Neural cell (in vitro differentiated cells): ENCODE data around the gene KRT38. TPM values are rescaled to one million over a fixed set of nuclear protein-coding genes. Genes with fewer than 3 reads are reported as not detected.

Experiments used
- H2AFZ ChIP-seq: fragments of 200-600, 300-800 bp; sonication (generic), shearing (Covaris generic); 2 replicates; pipeline ENCODE4 v1.6.0; 2014; ENCODE audit warnings: low read depth, mild to moderate bottlenecking, antibody characterized with exemption, low read length, moderate library complexity
- H3F3A ChIP-seq: fragments of 200-600 bp; shearing (Covaris generic); 2 replicates; pipeline ENCODE4 v1.6.1; 2016; ENCODE audit warnings: mild to moderate bottlenecking, moderate library complexity, mixed read lengths, antibody characterized with exemption, low read length; ENCODE audit not compliant: insufficient read depth, poor library complexity, severe bottlenecking
- H3K27ac ChIP-seq: fragments of 200-600, 300-800 bp; sonication (generic), shearing (Covaris generic); 2 replicates; pipeline ENCODE4 v1.5.1; 2014; ENCODE audit warnings: mild to moderate bottlenecking, low read length, moderate library complexity
- H3K27me3 ChIP-seq: fragments of 300-800, 200-600 bp; sonication (generic), shearing (Covaris generic); 2 replicates; pipeline ENCODE4 v1.6.0; 2014; ENCODE audit warnings: mild to moderate bottlenecking, low read depth, low read length, moderate library complexity; ENCODE audit not compliant: insufficient read depth
- H3K36me3 ChIP-seq: fragments of 300-800, 200-600 bp; sonication (generic), shearing (Covaris generic); 2 replicates; pipeline ENCODE4 v1.5.1; 2014; ENCODE audit warnings: mild to moderate bottlenecking, antibody characterized with exemption, low read length, moderate library complexity; ENCODE audit not compliant: insufficient read depth
- H3K4me2 ChIP-seq: fragments of 300-800, 200-600 bp; sonication (generic), shearing (Covaris generic); 2 replicates; pipeline ENCODE4 v1.6.0; 2014; ENCODE audit warnings: mild to moderate bottlenecking, low read length
- H3K4me3 ChIP-seq: fragments of 300-800, 200-600 bp; sonication (generic), shearing (Covaris generic); 2 replicates; pipeline ENCODE4 v1.5.1; 2014; ENCODE audit warnings: mild to moderate bottlenecking, low read length, moderate library complexity
- H3K79me2 ChIP-seq: fragments of 200-600 bp; shearing (Covaris generic); replicated peaks from 2 replicates; pipeline ENCODE4 v1.6.0; 2014; ENCODE audit warnings: mild to moderate bottlenecking, low read length, moderate library complexity; ENCODE audit not compliant: insufficient read depth
- H3K9ac ChIP-seq: fragments of 300-800, 200-600 bp; sonication (generic), shearing (Covaris generic); 2 replicates; pipeline ENCODE4 v1.6.1; 2016; ENCODE audit warnings: mild to moderate bottlenecking, low read length, mixed read lengths
- H3K9me2 ChIP-seq: fragments of 200-600 bp; shearing (Covaris generic); 2 replicates; pipeline ENCODE4 v1.6.1; 2016; ENCODE audit warnings: mild to moderate bottlenecking, low read length, mixed read lengths; ENCODE audit not compliant: insufficient read depth
- H3K9me3 ChIP-seq: fragments of 200-600, 300-800 bp; sonication (generic), shearing (Covaris generic); 2 replicates; pipeline ENCODE4 v1.6.1; 2016; ENCODE audit warnings: mild to moderate bottlenecking, mixed run types, low read length, moderate library complexity, mixed read lengths
- H4K20me1 ChIP-seq: fragments of 200-600 bp; shearing (Covaris generic); 2 replicates; pipeline ENCODE4 v1.6.1; 2016; ENCODE audit warnings: mild to moderate bottlenecking, mixed run types; ENCODE audit not compliant: insufficient read depth
- EP300 ChIP-seq: fragments of 450-650 bp; conservative IDR thresholded peaks from 2 replicates; pipeline ENCODE4 v1.6.1; 2014; ENCODE audit warnings: antibody characterized with exemption, mild to moderate bottlenecking, moderate library complexity; ENCODE audit not compliant: poor library complexity, severe bottlenecking
- EZH2 ChIP-seq: fragments of 200-600, 300-800 bp; shearing (Covaris generic), sonication (generic); IDR thresholded peaks from 2 replicates; pipeline ENCODE4 v1.6.1; 2014; ENCODE audit warnings: antibody characterized with exemption, low read length, borderline replicate concordance, mild to moderate bottlenecking; ENCODE audit not compliant: insufficient read depth, poor library complexity, severe bottlenecking
- MXI1 ChIP-seq: fragments of 450-650 bp; conservative IDR thresholded peaks from 2 replicates; pipeline ENCODE4 v1.6.1; 2014; ENCODE audit warnings: antibody characterized with exemption, mild to moderate bottlenecking; ENCODE audit not compliant: poor library complexity, severe bottlenecking
- POLR2AphosphoS5 ChIP-seq: IDR thresholded peaks from 2 replicates; pipeline ENCODE4 v1.6.1; 2012
- RAD21 ChIP-seq: fragments of 450-650 bp; conservative IDR thresholded peaks from 2 replicates; pipeline ENCODE4 v1.6.1; 2014; ENCODE audit warnings: antibody characterized with exemption, mild to moderate bottlenecking, moderate library complexity
- REST ChIP-seq: IDR thresholded peaks from 2 replicates; pipeline ENCODE4 v1.6.1; 2012; ENCODE audit warnings: borderline replicate concordance
- SMC3 ChIP-seq: fragments of 450-650 bp; conservative IDR thresholded peaks from 2 replicates; pipeline ENCODE4 v1.6.1; 2014; ENCODE audit warnings: antibody characterized with exemption, mild to moderate bottlenecking, moderate library complexity; ENCODE audit not compliant: poor library complexity
- TAF1 ChIP-seq: IDR thresholded peaks from 2 replicates; pipeline ENCODE4 v1.6.1; 2012; ENCODE audit warnings: low read depth
- polyA plus RNA-seq: library from polyadenylated mRNA; depleted of rRNA; stranded (reverse); fragments of >200 nt; gene quantifications from 2 replicates; pipeline ENCODE4 v1.2.3, GENCODE V29; 2014
- small RNA-seq, 3 experiments: library from RNA; depleted of rRNA; stranded (forward); fragments of <200 nt; gene quantifications; one replicate each; pipeline ENCODE3, GENCODE V24; 2012
- TF ChIP-seq, protein P1 (sequence below): fragments of 450-650 bp; IDR thresholded peaks from 2 replicates; pipeline ENCODE4 v1.5.1; 2014; ENCODE audit warnings: antibody characterized with exemption, mild to moderate bottlenecking, moderate library complexity; ENCODE audit not compliant: poor library complexity, severe bottlenecking

KRT38 gene
- polyA plus RNA-seq, 1 donor from 2014 or later = not detected

GRCh38 chr17:41387670-41388069 is 53.1 kb downstream of the KRT38 start:
- no peaks in the 10 kb centered on the region for H3K9me3 ChIP-seq
- H3K27me3 ChIP-seq = no peaks in the 10 kb centered on the region
- no peaks in the 10 kb centered on the region for H3K36me3 ChIP-seq

GRCh38 chr17:41386227-41386626 is 54.6 kb downstream of the KRT38 start:
- no peaks in the 10 kb centered on the region for H3K27me3 ChIP-seq
- H3K4me3 ChIP-seq = no peak overlapping the region
- H3K79me2 ChIP-seq = no peaks in the 10 kb centered on the region
- no peak overlapping the region for H2AFZ ChIP-seq
- H3F3A ChIP-seq = no peaks in the 10 kb centered on the region
- TF ChIP-seq POLR2AphosphoS5 = no peak
- no peak for TF ChIP-seq RAD21
- TF ChIP-seq, protein P1, sequence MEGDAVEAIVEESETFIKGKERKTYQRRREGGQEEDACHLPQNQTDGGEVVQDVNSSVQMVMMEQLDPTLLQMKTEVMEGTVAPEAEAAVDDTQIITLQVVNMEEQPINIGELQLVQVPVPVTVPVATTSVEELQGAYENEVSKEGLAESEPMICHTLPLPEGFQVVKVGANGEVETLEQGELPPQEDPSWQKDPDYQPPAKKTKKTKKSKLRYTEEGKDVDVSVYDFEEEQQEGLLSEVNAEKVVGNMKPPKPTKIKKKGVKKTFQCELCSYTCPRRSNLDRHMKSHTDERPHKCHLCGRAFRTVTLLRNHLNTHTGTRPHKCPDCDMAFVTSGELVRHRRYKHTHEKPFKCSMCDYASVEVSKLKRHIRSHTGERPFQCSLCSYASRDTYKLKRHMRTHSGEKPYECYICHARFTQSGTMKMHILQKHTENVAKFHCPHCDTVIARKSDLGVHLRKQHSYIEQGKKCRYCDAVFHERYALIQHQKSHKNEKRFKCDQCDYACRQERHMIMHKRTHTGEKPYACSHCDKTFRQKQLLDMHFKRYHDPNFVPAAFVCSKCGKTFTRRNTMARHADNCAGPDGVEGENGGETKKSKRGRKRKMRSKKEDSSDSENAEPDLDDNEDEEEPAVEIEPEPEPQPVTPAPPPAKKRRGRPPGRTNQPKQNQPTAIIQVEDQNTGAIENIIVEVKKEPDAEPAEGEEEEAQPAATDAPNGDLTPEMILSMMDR = no peak
- TF ChIP-seq SMC3 = no peak
- TF ChIP-seq EP300 = no peak
- TF ChIP-seq MXI1 = no peak
- no peak for TF ChIP-seq EZH2
- TF ChIP-seq TAF1 = no peak
- TF ChIP-seq REST = no peak
- no peaks in the 10 kb centered on the region for H3K9me2 ChIP-seq
- no peak overlapping the region for H3K9ac ChIP-seq
- H3K36me3 ChIP-seq = no peaks in the 10 kb centered on the region
- no peaks in the 10 kb centered on the region for H3K9me3 ChIP-seq
- no peak overlapping the region for H3K27ac ChIP-seq
- H3K4me2 ChIP-seq = no peak overlapping the region
- no peaks in the 10 kb centered on the region for H4K20me1 ChIP-seq

More at GRCh38 chr17:41387670-41388069, 53.1 kb downstream of the KRT38 start:
- Histone ChIP-seq H2AFZ (no peak overlapping the region), H3K4me2 (no peak overlapping the region), H3K27ac (no peak overlapping the region), H3K9ac (no peak overlapping the region), H3K79me2 (no peaks in the 10 kb centered on the region), H3K9me2 (no peaks in the 10 kb centered on the region), H4K20me1 (no peaks in the 10 kb centered on the region), H3K4me3 (no peak overlapping the region), H3F3A (no peaks in the 10 kb centered on the region)
- TF ChIP-seq TAF1 (no peak), POLR2AphosphoS5 (no peak), MXI1 (no peak), EP300 (no peak), REST (no peak)

Small RNA genes lying within 50 kb of the gene (small RNA-seq; reads per million reads assigned to genes)
- gene RNU2-32P = 0.10 to 93.1 (median 4.3) reads per million in 3 experiments

Other genes with a start within 250 kb of the KRT38 start
- not detected in 2 replicates for gene KRTAP9-2, start 214.3 kb downstream of the KRT38 start, polyA plus RNA-seq
- not detected in 2 replicates for gene KRTAP9-3, start 208.5 kb downstream of the KRT38 start, polyA plus RNA-seq
- not detected in 2 replicates for gene KRTAP9-8, start 203.0 kb downstream of the KRT38 start, polyA plus RNA-seq
- not detected in 2 replicates for gene KRTAP9-4, start 191.3 kb downstream of the KRT38 start, polyA plus RNA-seq
- gene KRTAP9-9, start 185.6 kb downstream of the KRT38 start, polyA plus RNA-seq = not detected in 2 replicates
- not detected in 2 replicates for gene KRTAP9-6, start 175.6 kb downstream of the KRT38 start, polyA plus RNA-seq
- gene KRTAP9-7, start 165.3 kb downstream of the KRT38 start, polyA plus RNA-seq = not detected in 2 replicates
- not detected in 2 replicates for gene KRTAP29-1, start 138.1 kb downstream of the KRT38 start, polyA plus RNA-seq
- gene KRTAP16-1, start 131.7 kb downstream of the KRT38 start, polyA plus RNA-seq = not detected in 2 replicates
- not detected in 2 replicates for gene KRTAP17-1, start 125.3 kb downstream of the KRT38 start, polyA plus RNA-seq
- gene KRT33A, start 90.2 kb downstream of the KRT38 start, polyA plus RNA-seq = not detected in 2 replicates
- not detected in 2 replicates for gene KRT33B, start 71.2 kb downstream of the KRT38 start, polyA plus RNA-seq
- gene KRT34, start 58.7 kb downstream of the KRT38 start, polyA plus RNA-seq = not detected in 2 replicates
- gene KRT31, start 43.4 kb downstream of the KRT38 start, polyA plus RNA-seq = not detected in 2 replicates
- gene KRT37, start 16.4 kb downstream of the KRT38 start, polyA plus RNA-seq = not detected in 2 replicates
- not detected in 2 replicates for gene KRT32, start 26.4 kb upstream of the KRT38 start, polyA plus RNA-seq
- gene KRT35, start 40.2 kb upstream of the KRT38 start, polyA plus RNA-seq = not detected in 2 replicates
- gene KRT36, start 48.9 kb upstream of the KRT38 start, polyA plus RNA-seq = not detected in 2 replicates
- not detected in 2 replicates for gene KRT13, start 64.6 kb upstream of the KRT38 start, polyA plus RNA-seq
- 0.09 TPM in 1 of 2 replicates, not detected in the other for gene KRT15, start 77.9 kb upstream of the KRT38 start, polyA plus RNA-seq
- gene KRT19, start 87.3 kb upstream of the KRT38 start, polyA plus RNA-seq = 0.56 and 1.6 TPM in 2 replicates
- not detected in 2 replicates for gene KRT9, start 131.1 kb upstream of the KRT38 start, polyA plus RNA-seq
- gene KRT14, start 145.9 kb upstream of the KRT38 start, polyA plus RNA-seq = not detected in 2 replicates
- gene KRT16, start 171.8 kb upstream of the KRT38 start, polyA plus RNA-seq = not detected in 2 replicates
- gene KRT17, start 183.6 kb upstream of the KRT38 start, polyA plus RNA-seq = 0.78 TPM in 1 of 2 replicates, not detected in the other
- 257 and 258 TPM in 2 replicates for gene EIF1, start 247.9 kb upstream of the KRT38 start, polyA plus RNA-seq